Pons (tissue), 1 donor: Measurements from ENCODE around the gene PRKN.

ENCODE experiments used
- DNase-seq: peaks from one replicate; pipeline ENCODE4 v3.0.0-alpha.2; 2016; ENCODE audit warnings: low spot score

Gene PRKN

GRCh38 chr6:162181741-162182401, 545.7 kb downstream of the PRKN start:
- DNase-seq: no peak

GRCh38 chr6:162181111-162181510, 546.5 kb downstream of the PRKN start:
- DNase-seq: no peak

GRCh38 chr6:162179196-162179951, 548.2 kb downstream of the PRKN start:
- DNase-seq: no peak

- no peak for DNase-seq
Measured at GRCh38 chr6:162178666-162179065, 548.9 kb downstream of the PRKN start.

- DNase-seq: no peak
Measured at GRCh38 chr6:162178266-162178665, 549.3 kb downstream of the PRKN start.

GRCh38 chr6:162177746-162178145, 549.8 kb downstream of the PRKN start:
- peak; percentile 81 for DNase-seq

- no peak for DNase-seq
Measured at GRCh38 chr6:162173466-162173865, 554.1 kb downstream of the PRKN start.

GRCh38 chr6:162165479-162165878, 562.1 kb downstream of the PRKN start:
- DNase-seq: no peak

GRCh38 chr6:162157167-162157870, 570.2 kb downstream of the PRKN start:
- DNase-seq: peak; percentile 50

- no peak for DNase-seq
Measured at GRCh38 chr6:162156146-162156545, 571.4 kb downstream of the PRKN start.

- no peak for DNase-seq
Measured at GRCh38 chr6:162154930-162155329, 572.6 kb downstream of the PRKN start.

GRCh38 chr6:162154001-162154400, 573.6 kb downstream of the PRKN start:
- DNase-seq: no peak

- no peak for DNase-seq
Measured at GRCh38 chr6:162153120-162153519, 574.4 kb downstream of the PRKN start.

- DNase-seq: peak; percentile 41
Measured at GRCh38 chr6:162151021-162151665, 576.4 kb downstream of the PRKN start.

- no peak for DNase-seq
Measured at GRCh38 chr6:162150295-162150694, 577.3 kb downstream of the PRKN start.

- DNase-seq: no peak
Measured at GRCh38 chr6:162149786-162150185, 577.8 kb downstream of the PRKN start.

GRCh38 chr6:162147805-162148204, 579.8 kb downstream of the PRKN start:
- DNase-seq: no peak

GRCh38 chr6:162147281-162147680, 580.3 kb downstream of the PRKN start:
- no peak for DNase-seq

GRCh38 chr6:162140251-162140852, 587.2 kb downstream of the PRKN start:
- no peak for DNase-seq

- DNase-seq: no peak
Measured at GRCh38 chr6:162125659-162126058, 601.9 kb downstream of the PRKN start.

GRCh38 chr6:162124710-162125435, 602.7 kb downstream of the PRKN start:
- DNase-seq: no peak
